ENCODE results near the gene RAB40C.

RAB40C gene

GRCh38 chr16:561957-562938, 27.6 kb upstream of the RAB40C start:
- H3K56ac ChIP-seq (ENCODE audit: low read length): no peak overlapping the region
- no CpG with 5 or more reads among the region's 43 CpGs for WGBS (ENCODE audit: extremely low coverage, insufficient coverage, low lambda C conversion rate)
- H4K8ac ChIP-seq (ENCODE audit: low read depth, low read length): no peak overlapping the region
- H3K9ac ChIP-seq (ENCODE audit: low read length): no peak overlapping the region
- H3K79me1 ChIP-seq (ENCODE audit: low read length): no peaks in the 10 kb centered on the region
- no peak overlapping the region for H3K18ac ChIP-seq (ENCODE audit: low read length)
- DNase-seq: no peak
- H2BK5ac ChIP-seq (ENCODE audit: low read length): no peak overlapping the region
- H3K23ac ChIP-seq (ENCODE audit: low read length): peak overlapping the region; percentile 45
- H3K27ac ChIP-seq (ENCODE audit: low read depth, low read length): no peak overlapping the region
- H2BK15ac ChIP-seq (replicated peaks; ENCODE audit: low read depth): no peak overlapping the region
- no peak overlapping the region for H4K5ac ChIP-seq (ENCODE audit: low read length)
- no peaks in the 10 kb centered on the region for H3K79me2 ChIP-seq (ENCODE audit: control insufficient read depth, insufficient read depth, low read length)
- no peaks in the 10 kb centered on the region for H3K36me3 ChIP-seq (ENCODE audit: control insufficient read depth, insufficient read depth, low read length)
- no peak overlapping the region for H3K4ac ChIP-seq (ENCODE audit: low read depth, low read length)
- H3K4me3 ChIP-seq (ENCODE audit: low read length): no peak overlapping the region
- no peak overlapping the region for H2BK120ac ChIP-seq (ENCODE audit: low read depth, low read length)
- H3K4me2 ChIP-seq (ENCODE audit: low read length): no peak overlapping the region
- no peak overlapping the region for H2AK5ac ChIP-seq (ENCODE audit: low read length)
- peaks cover 10% of the 10 kb centered on the region for H3K27me3 ChIP-seq (ENCODE audit: insufficient read depth, low read length, poor library complexity)
- H3K4me1 ChIP-seq (ENCODE audit: control insufficient read depth, low read depth, low read length): peaks cover 2% of the 10 kb centered on the region

GRCh38 chr16:563072-563644, 26.7 kb upstream of the RAB40C start:
- Histone ChIP-seq H3K23ac (ENCODE audit: low read length) (no peak overlapping the region), H3K9ac (ENCODE audit: low read length) (no peak overlapping the region), H3K79me2 (ENCODE audit: control insufficient read depth, insufficient read depth, low read length) (no peaks in the 10 kb centered on the region), H3K27me3 (ENCODE audit: insufficient read depth, low read length, poor library complexity) (peaks cover 10% of the 10 kb centered on the region), H3K4ac (ENCODE audit: low read depth, low read length) (no peak overlapping the region), H4K5ac (ENCODE audit: low read length) (no peak overlapping the region), H2BK120ac (ENCODE audit: low read depth, low read length) (no peak overlapping the region), H3K79me1 (ENCODE audit: low read length) (no peaks in the 10 kb centered on the region), H2BK5ac (ENCODE audit: low read length) (no peak overlapping the region), H3K4me3 (ENCODE audit: low read length) (no peak overlapping the region), H3K4me1 (ENCODE audit: control insufficient read depth, low read depth, low read length) (peaks cover 2% of the 10 kb centered on the region), H4K8ac (ENCODE audit: low read depth, low read length) (no peak overlapping the region), H3K18ac (ENCODE audit: low read length) (no peak overlapping the region), H3K36me3 (ENCODE audit: control insufficient read depth, insufficient read depth, low read length) (no peaks in the 10 kb centered on the region), H3K4me2 (ENCODE audit: low read length) (no peak overlapping the region), H2AK5ac (ENCODE audit: low read length) (no peak overlapping the region), H3K56ac (ENCODE audit: low read length) (no peak overlapping the region), H2BK15ac (replicated peaks; ENCODE audit: low read depth) (no peak overlapping the region), H3K27ac (ENCODE audit: low read depth, low read length) (no peak overlapping the region)
- DNase-seq: no peak
- no CpG with 5 or more reads among the region's 30 CpGs for WGBS (ENCODE audit: extremely low coverage, insufficient coverage, low lambda C conversion rate)

- Histone ChIP-seq H4K8ac (ENCODE audit: low read depth, low read length) (no peak overlapping the region), H3K4me2 (ENCODE audit: low read length) (no peak overlapping the region), H3K4me3 (ENCODE audit: low read length) (no peak overlapping the region), H2AK5ac (ENCODE audit: low read length) (no peak overlapping the region), H3K23ac (ENCODE audit: low read length) (no peak overlapping the region), H3K9ac (ENCODE audit: low read length) (no peak overlapping the region), H3K79me2 (ENCODE audit: control insufficient read depth, insufficient read depth, low read length) (no peaks in the 10 kb centered on the region), H2BK120ac (ENCODE audit: low read depth, low read length) (no peak overlapping the region), H3K27me3 (ENCODE audit: insufficient read depth, low read length, poor library complexity) (peaks cover 5% of the 10 kb centered on the region), H3K18ac (ENCODE audit: low read length) (no peak overlapping the region), H2BK5ac (ENCODE audit: low read length) (no peak overlapping the region), H3K56ac (ENCODE audit: low read length) (no peak overlapping the region), H3K4me1 (ENCODE audit: control insufficient read depth, low read depth, low read length) (peaks cover 4% of the 10 kb centered on the region), H3K79me1 (ENCODE audit: low read length) (no peaks in the 10 kb centered on the region), H3K36me3 (ENCODE audit: control insufficient read depth, insufficient read depth, low read length) (no peaks in the 10 kb centered on the region), H4K5ac (ENCODE audit: low read length) (no peak overlapping the region), H3K27ac (ENCODE audit: low read depth, low read length) (no peak overlapping the region), H3K4ac (ENCODE audit: low read depth, low read length) (no peak overlapping the region), H2BK15ac (replicated peaks; ENCODE audit: low read depth) (no peak overlapping the region)
- no CpG with 5 or more reads among the region's 42 CpGs for WGBS (ENCODE audit: extremely low coverage, insufficient coverage, low lambda C conversion rate)
- DNase-seq: no peak
Measured at GRCh38 chr16:564690-565418, 25.0 kb upstream of the RAB40C start.

DNA sequence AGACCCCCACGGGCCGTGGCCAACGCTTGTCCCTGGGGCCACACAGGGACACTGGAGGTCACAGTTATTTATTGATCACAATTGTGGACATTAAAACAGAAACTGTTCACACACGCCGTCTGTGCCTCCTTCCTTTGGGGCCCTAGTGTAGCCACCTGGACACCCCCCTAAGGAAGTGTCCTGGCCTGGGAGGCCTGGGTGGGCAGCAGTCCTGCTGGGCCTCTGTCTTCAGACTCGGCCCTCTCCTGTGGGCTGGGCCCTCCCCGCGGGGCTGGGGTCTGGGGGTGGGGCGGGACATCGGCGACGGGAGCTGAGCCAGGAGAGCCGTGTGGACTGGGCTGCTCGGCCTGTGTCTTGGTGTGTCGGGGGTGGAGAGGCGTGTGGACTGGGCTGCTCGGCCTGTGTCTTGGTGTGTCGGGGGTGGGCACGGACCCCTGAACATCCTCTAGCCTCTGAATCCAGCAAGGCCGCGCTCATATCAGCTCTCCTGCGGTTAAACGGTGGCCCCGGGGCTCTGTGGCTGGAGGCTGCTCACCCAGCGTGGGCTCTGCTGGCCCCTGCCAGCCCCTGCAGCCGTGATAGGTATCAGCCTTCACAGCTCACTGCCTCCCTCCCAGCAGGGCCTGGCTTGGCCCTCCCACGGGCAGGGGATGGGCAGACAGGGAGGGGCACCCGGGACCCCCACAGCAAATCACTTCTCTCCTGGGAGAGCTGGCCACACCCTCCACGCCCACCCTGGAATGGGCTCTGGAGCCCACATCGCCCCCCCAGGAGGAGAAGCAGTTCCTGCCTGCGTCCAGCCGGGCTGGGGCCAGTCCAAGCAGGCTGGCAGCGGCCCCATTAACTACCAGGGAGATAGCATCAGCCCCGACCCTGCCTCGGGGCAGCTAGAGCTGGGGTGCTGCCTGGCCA, 24.2 kb upstream of the RAB40C start:
- no peak overlapping the region for H4K8ac ChIP-seq (ENCODE audit: low read depth, low read length)
- no peak overlapping the region for H2BK5ac ChIP-seq (ENCODE audit: low read length)
- H3K4me1 ChIP-seq (ENCODE audit: control insufficient read depth, low read depth, low read length): peaks cover 4% of the 10 kb centered on the region
- no peak overlapping the region for H3K27ac ChIP-seq (ENCODE audit: low read depth, low read length)
- H3K27me3 ChIP-seq (ENCODE audit: insufficient read depth, low read length, poor library complexity): peaks cover 4% of the 10 kb centered on the region
- H3K79me1 ChIP-seq (ENCODE audit: low read length): peaks cover under 1% of the 10 kb centered on the region
- H3K9ac ChIP-seq (ENCODE audit: low read length): no peak overlapping the region
- H3K4ac ChIP-seq (ENCODE audit: low read depth, low read length): no peak overlapping the region
- no peak overlapping the region for H2BK120ac ChIP-seq (ENCODE audit: low read depth, low read length)
- no peak overlapping the region for H3K18ac ChIP-seq (ENCODE audit: low read length)
- H3K79me2 ChIP-seq (ENCODE audit: control insufficient read depth, insufficient read depth, low read length): peaks cover 3% of the 10 kb centered on the region
- no peak for DNase-seq
- no peak overlapping the region for H3K23ac ChIP-seq (ENCODE audit: low read length)
- H3K56ac ChIP-seq (ENCODE audit: low read length): peak overlapping the region; percentile 25
- H3K4me3 ChIP-seq (ENCODE audit: low read length): no peak overlapping the region
- no peak overlapping the region for H3K4me2 ChIP-seq (ENCODE audit: low read length)
- no peak overlapping the region for H2BK15ac ChIP-seq (replicated peaks; ENCODE audit: low read depth)
- whole genome bisulfite sequencing (ENCODE audit: extremely low coverage, insufficient coverage, low lambda C conversion rate): no CpG with 5 or more reads among the region's 35 CpGs
- no peak overlapping the region for H2AK5ac ChIP-seq (ENCODE audit: low read length)
- H3K36me3 ChIP-seq (ENCODE audit: control insufficient read depth, insufficient read depth, low read length): no peaks in the 10 kb centered on the region
- no peak overlapping the region for H4K5ac ChIP-seq (ENCODE audit: low read length)

All from mesendoderm (in vitro differentiated cells).